Stimulated activated CD8-positive, alpha-beta memory T cell treated with anti-CD3 and anti-CD28 coated beads, Interleukin-7, amount 100 ng/mL, for 24 hours (primary cell): ENCODE results near the gene SAFB.
"Not testable (repeated sequence)": the region's sequence is repeated elsewhere in the genome, so short reads cannot be mapped to it uniquely, and the experiment has no call there.

Experiments used
- DNase-seq: peaks from one replicate; pipeline ENCODE4 v3.0.0-alpha.2; 2020; ENCODE audit warnings: low read depth

SAFB gene

DNA sequence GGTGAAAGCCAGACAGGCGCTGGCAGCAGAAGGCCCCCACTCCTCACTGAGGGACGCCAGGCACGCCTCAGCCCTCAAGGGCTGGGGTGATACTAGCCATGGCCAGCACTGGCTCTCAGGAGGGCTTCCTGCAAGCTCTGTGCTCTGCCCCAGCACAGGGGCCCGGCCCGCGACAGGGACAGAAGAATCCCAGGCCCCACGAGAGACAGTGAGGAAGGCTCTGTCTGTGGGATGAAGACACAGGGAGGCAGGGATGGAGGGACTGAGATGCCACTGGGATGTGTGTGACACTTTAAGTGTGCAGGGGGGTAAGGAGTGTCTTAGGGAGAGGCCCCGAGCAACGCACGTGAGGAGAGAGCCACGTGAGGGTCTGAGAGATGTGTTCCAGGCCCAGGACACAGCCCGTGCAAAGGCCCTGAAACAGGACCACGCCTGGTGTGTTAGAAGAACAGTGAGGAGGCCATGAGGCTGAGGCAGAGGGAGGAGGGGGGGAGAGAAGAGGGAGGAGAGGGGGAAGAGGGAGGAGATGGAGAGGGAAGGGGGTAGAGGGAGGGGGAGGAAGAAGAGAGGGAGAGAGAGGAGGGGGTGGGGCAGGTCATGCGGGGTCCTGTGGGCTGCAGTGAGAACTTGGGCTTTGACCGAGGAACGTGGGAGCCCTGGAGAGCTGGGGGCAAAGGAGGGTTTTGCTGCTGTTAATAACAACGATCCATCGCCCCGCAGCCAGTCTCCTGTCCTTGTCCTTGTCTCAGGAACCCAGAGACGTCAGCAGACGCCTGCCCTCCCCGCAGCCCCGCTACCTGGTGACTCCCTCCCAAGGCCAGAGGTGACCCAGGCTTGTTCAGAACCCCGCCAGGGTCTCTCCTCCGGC lies 74.4 kb downstream of the SAFB start:
- no peak for DNase-seq

GRCh38 chr19:5697890-5698634 lies 75.2 kb downstream of the SAFB start:
- no peak for DNase-seq

DNA sequence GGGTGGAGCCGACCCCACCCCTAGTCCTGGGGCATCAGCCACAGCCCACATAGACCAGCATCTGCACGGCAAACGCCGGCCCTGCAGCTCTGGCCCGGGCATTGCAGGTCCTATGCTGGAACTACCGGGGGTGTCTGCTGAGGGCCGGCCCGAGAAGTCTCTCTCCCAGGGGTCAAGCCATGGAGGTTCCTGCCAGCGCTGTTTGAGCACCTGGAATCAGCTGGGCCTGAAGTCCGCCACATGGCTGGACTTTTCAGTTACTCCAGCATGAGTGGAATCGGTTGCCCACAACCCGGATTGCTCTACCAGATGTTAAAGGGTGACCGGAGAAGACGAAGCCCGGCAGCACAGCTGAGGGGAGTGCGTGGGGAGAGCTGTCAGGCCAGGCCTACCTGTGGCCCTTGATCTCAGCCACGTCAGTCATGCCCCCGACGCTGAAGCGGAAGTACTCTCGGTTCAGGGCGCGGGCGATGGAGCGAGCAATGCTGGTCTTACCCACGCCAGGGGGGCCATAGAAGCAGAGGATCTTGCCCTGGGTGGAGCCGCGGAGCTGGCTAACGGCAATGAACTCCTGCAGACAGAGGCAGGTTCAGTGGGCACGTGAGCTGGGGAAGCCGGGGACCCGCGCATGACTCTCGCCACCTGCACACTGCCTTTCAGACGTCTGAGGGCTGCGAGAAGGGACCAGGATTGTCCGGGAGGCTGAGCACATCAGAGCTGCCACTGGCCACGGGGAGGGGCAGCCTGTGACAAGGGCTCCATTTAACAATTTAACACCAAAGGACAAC lies 75.9 kb downstream of the SAFB start:
- DNase-seq, result no peak

GRCh38 chr19:5700455-5701092 lies 77.7 kb downstream of the SAFB start:
- DNase-seq, result no peak

DNA sequence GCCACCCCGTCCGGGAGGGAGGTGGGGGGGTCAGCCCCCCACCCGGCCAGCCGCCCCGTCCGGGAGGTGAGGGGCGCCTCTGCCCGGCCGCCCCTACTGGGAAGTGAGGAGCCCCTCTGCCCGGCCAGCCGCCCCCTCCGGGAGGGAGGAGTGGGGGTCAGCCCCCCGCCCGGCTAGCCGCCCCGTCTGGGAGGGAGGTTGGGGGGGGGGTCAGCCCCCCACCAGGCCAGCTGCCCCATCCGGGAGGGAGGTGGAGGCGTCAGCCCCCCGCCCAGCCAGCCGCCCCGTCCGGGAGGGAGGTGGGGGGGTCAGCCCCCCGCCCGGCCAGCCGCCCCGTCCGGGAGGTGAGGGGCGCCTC lies 79.1 kb downstream of the SAFB start:
- DNase-seq, result not testable (repeated sequence)

DNA sequence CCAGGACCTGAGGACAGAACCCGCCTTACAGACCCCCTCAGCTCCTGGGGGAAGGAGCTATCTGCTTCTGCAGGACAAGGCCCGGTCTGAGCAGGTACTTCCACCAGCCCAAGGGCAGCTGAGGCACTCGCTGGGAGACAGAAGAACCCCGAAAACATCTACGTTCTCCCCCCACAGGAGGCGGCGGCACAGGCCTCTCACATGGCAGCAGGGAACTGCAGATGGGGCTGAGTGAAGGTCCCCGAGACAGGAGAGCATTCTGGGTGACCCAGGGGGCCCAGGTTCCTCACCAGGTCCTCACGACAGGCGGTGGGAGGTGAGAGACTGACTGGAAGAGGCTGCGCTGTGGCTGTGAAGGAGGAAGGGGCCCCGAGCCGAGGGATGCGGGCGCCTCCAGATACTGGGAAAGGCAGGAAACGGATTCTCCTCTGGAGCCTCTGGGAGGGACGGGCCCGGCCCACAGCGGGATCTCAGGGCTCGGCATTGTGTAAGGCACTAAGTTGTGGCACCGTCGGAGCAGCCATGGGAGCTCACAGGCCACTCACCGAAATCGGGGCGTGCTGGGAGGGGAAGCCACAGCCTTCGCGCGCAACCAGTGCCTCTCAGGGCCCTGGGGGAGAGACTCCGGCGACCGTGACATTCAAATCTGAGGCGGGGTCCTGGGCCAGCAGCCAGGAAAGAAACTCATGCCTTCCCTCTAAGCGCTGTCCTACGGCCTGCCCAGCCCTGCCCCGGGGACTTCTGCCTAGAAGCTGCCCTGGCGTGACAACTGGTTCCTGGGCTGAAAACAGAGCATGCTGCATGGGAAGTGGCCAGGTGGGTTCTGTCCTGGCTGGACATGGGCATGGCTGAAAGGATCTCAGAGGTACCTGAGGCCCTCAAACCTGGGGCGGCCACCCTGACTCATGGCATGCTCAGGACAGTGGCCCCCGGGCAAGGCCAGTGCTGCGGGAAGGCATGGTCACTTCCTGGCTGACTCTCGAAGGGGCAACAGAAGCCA lies 81.2 kb downstream of the SAFB start:
- no peak for DNase-seq

DNA sequence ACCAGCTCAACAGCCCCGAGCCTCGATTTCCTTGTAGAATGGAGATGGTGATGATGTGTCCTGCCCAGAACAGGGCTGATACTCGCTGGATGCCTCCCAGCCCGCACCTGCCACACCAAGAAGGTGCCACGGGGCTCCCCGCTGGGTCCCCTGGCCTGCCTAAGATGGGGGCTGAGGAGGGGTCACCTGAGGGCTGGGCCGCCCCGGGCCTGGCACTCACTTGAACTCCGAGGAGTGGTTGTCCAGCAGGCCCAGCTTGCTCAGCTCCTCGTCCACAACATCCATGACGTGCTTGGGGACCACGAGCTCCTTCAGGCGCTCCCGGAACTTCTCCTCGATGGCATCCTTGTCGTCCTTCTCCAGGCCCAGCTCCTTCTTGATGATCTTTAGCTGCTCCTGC lies 82.7 kb downstream of the SAFB start:
- no peak for DNase-seq

- no peak for DNase-seq
Measured at GRCh38 chr19:5706876-5707573, 84.1 kb downstream of the SAFB start.

GRCh38 chr19:5707576-5708575 lies 85.0 kb downstream of the SAFB start:
- DNase-seq, result no peak

DNA sequence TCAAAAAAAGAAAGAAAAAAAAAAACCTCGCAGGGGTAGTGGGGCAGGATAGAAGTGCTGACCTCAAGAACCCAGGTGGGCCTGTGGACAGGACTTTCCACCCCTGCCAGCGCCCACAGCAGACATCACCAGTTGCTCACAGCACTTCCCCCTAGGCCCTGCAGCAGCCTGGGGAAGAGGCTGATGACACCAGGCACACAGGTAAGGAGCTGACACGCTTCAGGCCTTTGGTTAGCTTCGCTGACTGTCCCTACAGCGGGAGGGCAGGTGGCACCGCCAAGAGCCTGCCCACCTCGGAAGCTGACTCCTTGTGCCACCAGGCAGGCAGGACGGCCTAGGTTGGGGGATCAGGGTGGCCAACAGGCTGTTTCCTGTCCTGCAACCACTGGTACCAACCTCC lies 88.1 kb downstream of the SAFB start:
- no peak for DNase-seq

DNA sequence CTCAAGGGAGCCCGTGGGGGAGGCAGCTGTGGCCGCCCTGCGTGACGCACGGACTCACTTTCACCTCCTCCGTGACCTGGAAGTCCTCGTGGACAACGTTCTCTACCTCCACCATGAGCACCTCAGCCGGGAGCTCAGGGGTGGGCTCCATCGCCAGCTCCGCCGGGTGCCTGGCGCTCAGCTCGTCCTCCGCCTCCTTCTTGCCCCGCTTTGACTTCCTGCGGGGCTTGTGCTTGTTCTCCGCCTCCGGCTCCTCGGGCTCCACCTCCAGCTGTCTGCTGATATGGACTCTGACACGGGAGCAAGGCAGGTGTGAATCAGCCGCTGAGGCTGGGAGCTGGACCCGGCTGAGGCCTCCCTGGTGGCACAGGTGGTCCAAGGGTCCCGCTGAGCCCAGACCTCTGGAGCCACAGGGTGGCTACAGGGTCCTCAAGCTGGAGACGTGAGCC lies 88.9 kb downstream of the SAFB start:
- DNase-seq, result no peak

- no peak for DNase-seq
Measured at GRCh38 chr19:5713228-5713627, 90.3 kb downstream of the SAFB start.

- no peak for DNase-seq
Measured at GRCh38 chr19:5714816-5715215, 91.9 kb downstream of the SAFB start.

DNA sequence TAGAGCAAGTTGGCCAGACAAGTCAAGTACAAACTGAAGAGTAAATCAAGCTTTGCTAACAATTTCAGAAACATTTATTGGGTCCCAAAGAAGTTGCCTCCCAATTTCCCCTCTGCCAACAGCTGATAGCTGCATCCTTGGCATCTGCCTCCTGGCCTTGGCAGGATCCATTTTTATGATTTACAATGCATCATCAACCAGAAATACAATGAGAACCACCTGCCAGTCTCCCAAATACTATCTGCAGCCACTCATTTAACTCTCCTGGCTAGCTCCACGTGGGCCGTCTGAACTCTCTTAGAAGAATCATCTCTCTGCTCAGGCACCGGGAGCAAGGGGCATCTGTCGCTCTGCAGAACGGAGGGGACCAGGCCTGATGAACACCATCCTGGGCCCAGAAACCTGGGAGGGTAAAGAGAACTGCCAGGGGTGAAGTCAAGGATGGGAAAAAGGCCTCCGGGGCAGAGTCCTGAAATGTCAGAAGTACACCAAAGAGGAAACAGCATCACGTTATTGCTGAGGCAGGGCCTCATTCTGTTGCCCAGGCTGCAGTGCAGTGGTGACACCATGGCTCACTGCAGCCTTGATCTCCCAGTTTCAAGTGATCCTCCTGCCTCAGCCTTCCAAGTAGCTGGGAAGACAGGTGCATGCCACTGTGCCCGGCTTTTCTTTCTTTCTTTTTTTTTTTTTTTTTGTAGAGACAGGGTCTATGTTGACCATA lies 94.5 kb downstream of the SAFB start:
- DNase-seq, result no peak
